Astrocyte (in vitro differentiated cells and primary cell): ENCODE measurements around the gene PAK4. TPM values are rescaled to one million over a fixed set of nuclear protein-coding genes. Genes with fewer than 3 reads are reported as not detected.

Source experiments
- DNase-seq: peaks from one replicate; pipeline ENCODE4 v3.0.0-alpha.2; 2010; ENCODE audit warnings: low read depth
- FAIRE-seq: peaks from 2 replicates; lab custom pipeline; 2011; peaks lifted over from hg19 to GRCh38; lab: Jason Lieb, UNC
- H2AFZ ChIP-seq: 2 replicates; pipeline ENCODE4 v1.6.0; 2012; ENCODE audit warnings: low read depth, low read length, inconsistent platforms
- H3K27ac ChIP-seq: 2 replicates; pipeline ENCODE4 v1.5.1; 2011; ENCODE audit warnings: low read depth, low read length, inconsistent platforms
- H3K27me3 ChIP-seq: 2 replicates; pipeline ENCODE4 v1.6.0; 2011; ENCODE audit warnings: low read length, inconsistent platforms; ENCODE audit not compliant: insufficient read depth
- H3K36me3 ChIP-seq: 2 replicates; pipeline ENCODE4 v1.5.1; 2011; ENCODE audit warnings: low read length, inconsistent platforms; ENCODE audit not compliant: insufficient read depth
- H3K4me1 ChIP-seq: 2 replicates; pipeline ENCODE4 v1.5.1; 2011; ENCODE audit warnings: low read length, inconsistent platforms; ENCODE audit not compliant: insufficient read depth
- H3K4me2 ChIP-seq: 2 replicates; pipeline ENCODE4 v1.6.0; 2012; ENCODE audit warnings: low read length, inconsistent platforms
- H3K4me3 ChIP-seq: 2 replicates; pipeline ENCODE4 v1.5.1; 2011; ENCODE audit warnings: low read depth, mild to moderate bottlenecking, low read length, inconsistent platforms; ENCODE audit not compliant: insufficient read depth
- H3K79me2 ChIP-seq: 2 replicates; pipeline ENCODE4 v1.6.0; 2012; ENCODE audit warnings: mild to moderate bottlenecking, low read length, inconsistent platforms; ENCODE audit not compliant: insufficient read depth
- H3K9ac ChIP-seq: 2 replicates; pipeline ENCODE4 v1.6.0; 2012; ENCODE audit warnings: mild to moderate bottlenecking, low read length, inconsistent platforms
- H3K9me3 ChIP-seq: 2 replicates; pipeline ENCODE4 v1.5.1; 2012; ENCODE audit warnings: low read depth, mild to moderate bottlenecking, low read length, inconsistent platforms; ENCODE audit not compliant: insufficient read depth
- H4K20me1 ChIP-seq: 2 replicates; pipeline ENCODE4 v1.6.0; 2012; ENCODE audit warnings: low read length, inconsistent platforms; ENCODE audit not compliant: insufficient read depth
- H3K27ac Mint-ChIP-seq: one replicate; pipeline ENCODE4 v1.8.0; 2021; ENCODE audit warnings: mild to moderate bottlenecking, mixed read lengths; ENCODE audit not compliant: unreplicated experiment
- H3K27me3 Mint-ChIP-seq: one replicate; pipeline ENCODE4 v1.8.0; 2021; ENCODE audit warnings: low read depth, mixed read lengths; ENCODE audit not compliant: unreplicated experiment
- H3K36me3 Mint-ChIP-seq: one replicate; pipeline ENCODE4 v1.8.0; 2021; ENCODE audit warnings: low read depth, mixed read lengths; ENCODE audit not compliant: unreplicated experiment
- H3K4me1 Mint-ChIP-seq: one replicate; pipeline ENCODE4 v1.8.0; 2021; ENCODE audit warnings: low read depth, mixed read lengths; ENCODE audit not compliant: unreplicated experiment
- H3K4me3 Mint-ChIP-seq: one replicate; pipeline ENCODE4 v1.8.0; 2021; ENCODE audit warnings: mild to moderate bottlenecking, moderate library complexity, mixed read lengths; ENCODE audit not compliant: unreplicated experiment
- H3K9me3 Mint-ChIP-seq: one replicate; pipeline ENCODE4 v1.8.0; 2021; ENCODE audit warnings: mild to moderate bottlenecking, mixed read lengths; ENCODE audit not compliant: unreplicated experiment
- CTCF ChIP-seq: IDR thresholded peaks from 2 replicates; pipeline ENCODE4 v1.5.1; 2011; ENCODE audit warnings: low read depth, mild to moderate bottlenecking, inconsistent platforms, low read length, moderate library complexity; ENCODE audit not compliant: insufficient read depth
- EZH2 ChIP-seq: IDR thresholded peaks from 2 replicates; pipeline ENCODE4 v1.6.1; 2012; ENCODE audit warnings: mild to moderate bottlenecking, low read length, inconsistent platforms; ENCODE audit not compliant: insufficient read depth
- total RNA-seq: library from RNA; stranded (reverse); gene quantifications from 2 replicates; pipeline ENCODE4 v1.2.1, GENCODE V29; 2021

PAK4 gene
- total RNA-seq, 1 donor from 2014 or later = 48.0 TPM

GRCh38 chr19:39172700-39173501 is 47.3 kb downstream of the PAK4 start:
- H4K20me1 ChIP-seq = peaks cover 17% of the 10 kb centered on the region
- no peak for TF ChIP-seq EZH2
- TF ChIP-seq CTCF = no peak
- H3K36me3 Mint-ChIP-seq = peaks cover 3% of the 10 kb centered on the region
- H3K4me1 ChIP-seq = no peaks in the 10 kb centered on the region
- FAIRE-seq (no peak), DNase-seq (no peak)
- no peaks in the 10 kb centered on the region for H3K9me3 Mint-ChIP-seq
- H3K9me3 ChIP-seq = no peaks in the 10 kb centered on the region
- H3K27me3 ChIP-seq = no peaks in the 10 kb centered on the region
- no peak overlapping the region for H3K4me3 Mint-ChIP-seq
- no peak overlapping the region for H3K4me3 ChIP-seq
- H3K36me3 ChIP-seq = no peaks in the 10 kb centered on the region
- H3K27me3 Mint-ChIP-seq = no peaks in the 10 kb centered on the region
- no peak overlapping the region for H3K9ac ChIP-seq
- H3K4me1 Mint-ChIP-seq = no peaks in the 10 kb centered on the region
- H3K4me2 ChIP-seq = no peak overlapping the region
- no peak overlapping the region for H3K27ac Mint-ChIP-seq
- H3K79me2 ChIP-seq = no peaks in the 10 kb centered on the region
- H3K27ac ChIP-seq = no peak overlapping the region
- no peak overlapping the region for H2AFZ ChIP-seq

DNA sequence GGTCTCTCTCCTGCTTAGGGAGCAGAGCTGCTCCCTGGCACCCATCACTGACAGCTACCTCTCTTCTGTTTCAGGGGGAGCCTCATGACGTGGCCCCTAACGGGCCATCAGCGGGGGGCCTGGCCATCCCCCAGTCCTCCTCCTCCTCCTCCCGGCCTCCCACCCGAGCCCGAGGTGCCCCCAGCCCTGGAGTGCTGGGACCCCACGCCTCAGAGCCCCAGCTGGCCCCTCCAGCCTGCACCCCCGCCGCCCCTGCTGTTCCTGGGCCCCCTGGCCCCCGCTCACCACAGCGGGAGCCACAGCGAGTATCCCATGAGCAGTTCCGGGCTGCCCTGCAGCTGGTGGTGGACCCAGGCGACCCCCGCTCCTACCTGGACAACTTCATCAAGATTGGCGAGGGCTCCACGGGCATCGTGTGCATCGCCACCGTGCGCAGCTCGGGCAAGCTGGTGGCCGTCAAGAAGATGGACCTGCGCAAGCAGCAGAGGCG is 48.0 kb downstream of the PAK4 start:
- H3K9me3 ChIP-seq = no peaks in the 10 kb centered on the region
- H4K20me1 ChIP-seq = peaks cover 11% of the 10 kb centered on the region
- Mint-ChIP-seq H3K9me3 (no peaks in the 10 kb centered on the region), H3K27ac (no peak overlapping the region), H3K36me3 (peaks cover 3% of the 10 kb centered on the region), H3K4me1 (no peaks in the 10 kb centered on the region), H3K27me3 (no peaks in the 10 kb centered on the region), H3K4me3 (no peak overlapping the region)
- DNase-seq (no peak), FAIRE-seq (no peak)
- H3K4me3 ChIP-seq = no peak overlapping the region
- H3K9ac ChIP-seq = no peak overlapping the region
- no peaks in the 10 kb centered on the region for H3K4me1 ChIP-seq
- no peak for TF ChIP-seq EZH2
- TF ChIP-seq CTCF = no peak
- H3K36me3 ChIP-seq = no peaks in the 10 kb centered on the region
- H3K79me2 ChIP-seq = no peaks in the 10 kb centered on the region
- H2AFZ ChIP-seq = no peak overlapping the region
- no peak overlapping the region for H3K27ac ChIP-seq
- H3K27me3 ChIP-seq = no peaks in the 10 kb centered on the region
- no peak overlapping the region for H3K4me2 ChIP-seq

- Histone ChIP-seq H3K4me1 (no peaks in the 10 kb centered on the region), H4K20me1 (peaks cover 5% of the 10 kb centered on the region), H3K4me2 (no peak overlapping the region), H3K27ac (no peak overlapping the region), H3K27me3 (no peaks in the 10 kb centered on the region), H3K79me2 (no peaks in the 10 kb centered on the region), H3K4me3 (no peak overlapping the region), H2AFZ (no peak overlapping the region), H3K9me3 (no peaks in the 10 kb centered on the region), H3K9ac (no peak overlapping the region), H3K36me3 (no peaks in the 10 kb centered on the region)
- no peak for TF ChIP-seq EZH2
- no peak for TF ChIP-seq CTCF
- DNase-seq (no peak), FAIRE-seq (no peak)
- no peak overlapping the region for H3K27ac Mint-ChIP-seq
- H3K27me3 Mint-ChIP-seq = no peaks in the 10 kb centered on the region
- no peaks in the 10 kb centered on the region for H3K9me3 Mint-ChIP-seq
- no peak overlapping the region for H3K4me3 Mint-ChIP-seq
- peaks cover 3% of the 10 kb centered on the region for H3K36me3 Mint-ChIP-seq
- no peaks in the 10 kb centered on the region for H3K4me1 Mint-ChIP-seq
Measured at GRCh38 chr19:39174142-39174541, 48.6 kb downstream of the PAK4 start.
